GM19452 (cell line): Measurements from ENCODE around the gene HNRNPC.
"Not testable (repeated sequence)": the region's sequence is repeated elsewhere in the genome, so short reads cannot be mapped to it uniquely, and the experiment has no call there.

Experiments used
- ATAC-seq: cut with Tn5 transposase; IDR thresholded peaks from one replicate; pipeline ENCODE4 v1.9.1; 2021; ENCODE audit not compliant: unreplicated experiment

Gene HNRNPC

GRCh38 chr14:21269252-21270046 is at the start of gene HNRNPC:
Gene HNRNPC (minus strand): TSS chr14:21269442. CDS start chr14:21234193, 35,249 bp downstream.
- ATAC-seq = peak; percentile 92

DNA sequence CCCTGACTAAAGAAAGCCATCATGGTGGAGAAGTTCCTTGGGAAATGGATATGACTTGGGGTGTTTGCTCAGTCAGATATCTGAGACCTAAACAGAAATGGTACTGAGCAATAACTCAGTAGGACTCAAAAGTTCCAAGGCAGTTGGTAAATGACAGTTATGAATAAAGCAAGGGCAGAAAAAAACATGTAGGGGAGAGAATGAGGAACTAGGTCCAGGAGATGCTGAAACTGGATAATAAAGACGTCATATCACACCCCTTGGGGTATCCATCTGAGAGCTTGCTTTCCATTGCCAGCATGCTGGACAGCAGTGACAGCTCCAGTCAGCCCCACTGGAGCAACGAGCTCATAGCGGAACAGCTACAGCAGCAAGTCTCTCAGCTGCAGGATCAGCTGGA is 48.2 kb upstream of the HNRNPC start:
- no peak for ATAC-seq

DNA sequence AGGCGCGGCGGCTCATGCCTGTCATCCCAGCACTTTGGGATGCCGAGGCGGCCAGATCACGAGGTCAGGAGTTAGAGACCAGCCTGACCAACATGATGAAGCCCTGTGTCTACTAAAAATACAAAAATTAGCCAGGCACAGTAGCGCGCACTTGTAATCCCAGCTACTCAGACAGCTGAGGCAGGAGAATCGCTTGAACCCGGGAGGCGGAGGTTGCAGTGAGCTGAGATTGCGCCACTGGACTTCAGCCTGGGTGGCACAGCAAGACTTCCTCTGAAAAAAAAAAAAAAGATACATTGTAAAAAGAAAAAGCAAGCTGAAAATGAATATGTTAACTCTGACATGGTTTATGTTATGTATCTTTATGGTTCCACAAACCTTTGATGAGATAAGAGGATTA is 44.3 kb upstream of the HNRNPC start:
- no peak for ATAC-seq

DNA sequence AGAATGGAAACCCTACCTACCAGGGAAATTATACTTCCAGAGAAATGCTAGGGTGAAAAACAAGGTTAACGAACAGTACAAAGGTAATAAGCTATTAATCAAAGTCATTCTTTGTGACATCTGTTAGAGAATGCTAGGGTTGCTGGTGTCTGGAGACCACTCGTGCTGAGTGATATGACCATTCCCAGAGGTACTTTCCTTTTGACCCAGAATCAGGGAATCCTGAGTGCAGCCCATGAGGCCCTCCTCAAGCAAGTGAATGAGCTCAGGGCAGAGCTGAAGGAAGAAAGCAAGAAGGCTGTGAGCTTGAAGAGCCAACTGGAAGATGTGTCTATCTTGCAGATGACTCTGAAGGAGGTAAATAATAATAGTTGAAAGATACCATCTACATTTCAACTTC is 42.4 kb upstream of the HNRNPC start:
- ATAC-seq = no peak

- ATAC-seq = no peak
Observed at GRCh38 chr14:21309956-21310355, 40.7 kb upstream of the HNRNPC start.

- ATAC-seq = no peak
Observed at GRCh38 chr14:21309238-21309636, 40.0 kb upstream of the HNRNPC start.

- peak; percentile 79 for ATAC-seq
Observed at GRCh38 chr14:21308479-21309237, 39.4 kb upstream of the HNRNPC start.

DNA sequence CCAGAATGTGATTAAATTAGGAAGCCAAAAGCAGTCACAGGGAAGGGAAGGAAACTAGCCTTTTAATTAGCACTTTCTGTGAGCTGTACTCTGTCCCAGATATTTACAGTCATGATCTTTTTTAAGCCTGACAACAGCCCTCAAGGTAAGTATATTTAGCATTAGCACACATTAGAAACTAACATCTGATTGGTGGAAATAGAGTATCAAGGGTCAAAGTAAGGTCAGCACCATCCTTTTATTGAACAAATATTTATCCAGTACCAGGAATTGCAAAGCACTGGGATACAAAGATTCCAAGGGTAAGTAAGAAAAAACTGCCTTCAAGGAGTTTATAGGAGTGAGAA is 38.9 kb upstream of the HNRNPC start:
- ATAC-seq = peak; percentile 22

- no peak for ATAC-seq
Observed at GRCh38 chr14:21307637-21308036, 38.4 kb upstream of the HNRNPC start.

DNA sequence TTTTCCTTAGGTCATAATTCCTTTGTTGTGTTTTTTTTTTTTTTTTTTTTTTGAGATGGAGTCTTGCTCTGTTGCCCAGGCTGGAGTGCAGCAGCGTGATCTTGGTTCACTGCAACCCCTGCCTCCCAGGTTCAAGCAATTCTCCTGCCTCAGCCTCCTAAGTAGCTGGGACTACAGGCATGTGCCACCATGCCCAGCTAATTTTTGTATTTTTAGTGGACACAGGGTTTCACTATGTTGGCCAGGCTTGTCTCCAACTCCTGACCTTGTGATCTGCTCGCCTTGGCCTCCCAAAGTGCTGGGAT is 33.5 kb upstream of the HNRNPC start:
- not testable (repeated sequence) for ATAC-seq

DNA sequence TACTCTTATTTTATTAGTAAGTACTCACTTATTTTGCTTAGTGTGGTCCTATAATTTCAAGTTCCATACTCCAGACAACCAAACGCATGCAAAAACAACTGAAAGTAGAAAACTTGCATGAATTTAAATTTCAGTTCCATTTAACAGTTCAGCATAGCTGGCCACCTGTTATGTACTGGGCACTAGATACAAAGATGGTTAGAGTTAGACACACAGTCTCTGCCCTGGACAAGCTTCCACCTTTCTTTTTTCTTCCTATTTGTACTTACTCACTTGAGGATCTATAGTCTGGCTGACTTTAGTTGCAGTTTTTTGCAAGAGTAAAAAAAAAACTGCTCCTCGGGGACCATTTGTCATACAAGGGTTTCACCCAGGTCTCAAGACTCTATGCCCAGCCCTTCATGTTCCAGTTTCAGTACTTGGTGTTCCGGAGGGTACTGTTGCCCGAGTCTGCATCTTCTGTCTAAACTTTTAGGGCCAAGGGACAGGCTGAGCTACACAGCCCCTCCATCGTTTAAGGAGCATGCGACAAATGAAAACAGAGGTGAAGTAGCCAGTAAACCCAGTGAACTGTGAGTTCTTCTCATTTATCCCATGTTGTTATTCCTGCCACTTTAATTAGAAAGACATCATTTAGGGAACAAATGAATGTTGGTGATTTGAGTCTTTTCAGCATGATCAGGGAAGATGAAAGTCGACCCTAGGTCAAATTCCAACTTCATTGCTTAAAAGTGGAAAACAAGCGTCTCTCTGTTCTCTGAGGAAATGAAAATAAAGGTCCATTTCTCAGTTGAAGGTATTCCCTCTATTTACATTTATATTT is 33.0 kb upstream of the HNRNPC start:
- no peak for ATAC-seq

DNA sequence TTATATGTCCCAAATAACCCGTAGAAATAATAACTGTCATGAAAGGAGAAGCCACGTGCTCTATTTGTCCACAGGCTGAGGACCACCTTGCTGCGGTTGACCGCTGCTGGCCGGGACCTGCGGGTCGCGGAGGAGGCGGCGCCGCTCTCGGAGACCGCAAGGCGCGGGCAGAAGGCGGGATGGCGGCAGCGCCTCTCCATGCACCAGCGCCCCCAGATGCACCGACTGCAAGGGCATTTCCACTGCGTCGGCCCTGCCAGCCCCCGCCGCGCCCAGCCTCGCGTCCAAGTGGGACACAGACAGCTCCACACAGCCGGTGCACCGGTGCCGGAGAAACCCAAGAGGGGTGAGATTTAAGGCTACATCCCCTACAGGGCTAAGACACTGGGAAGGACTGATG is 31.6 kb upstream of the HNRNPC start:
- ATAC-seq = no peak

- no peak for ATAC-seq
Observed at GRCh38 chr14:21299562-21300130, 30.4 kb upstream of the HNRNPC start.

- ATAC-seq = no peak
Observed at GRCh38 chr14:21298358-21298757, 29.1 kb upstream of the HNRNPC start.

DNA sequence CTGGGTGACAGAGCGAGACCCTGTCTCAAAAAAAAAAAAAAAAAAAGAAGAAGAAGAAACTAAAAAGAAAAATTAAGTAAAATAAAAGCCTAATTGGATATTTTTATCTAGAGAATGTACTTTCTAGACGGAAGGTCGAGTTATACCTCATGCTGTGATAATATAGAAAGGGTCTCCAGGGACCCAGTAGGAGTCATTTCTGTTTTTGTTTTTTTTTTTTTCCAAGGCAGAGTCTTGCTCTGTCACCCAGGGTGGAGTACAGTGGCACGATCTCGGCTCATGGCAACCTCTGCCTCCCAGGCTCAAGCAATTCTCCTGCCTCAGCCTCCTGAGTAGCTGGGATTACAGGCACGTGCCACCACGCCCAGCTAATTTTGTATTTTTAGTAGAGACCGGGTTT is 24.8 kb upstream of the HNRNPC start:
- ATAC-seq = not testable (repeated sequence)

DNA sequence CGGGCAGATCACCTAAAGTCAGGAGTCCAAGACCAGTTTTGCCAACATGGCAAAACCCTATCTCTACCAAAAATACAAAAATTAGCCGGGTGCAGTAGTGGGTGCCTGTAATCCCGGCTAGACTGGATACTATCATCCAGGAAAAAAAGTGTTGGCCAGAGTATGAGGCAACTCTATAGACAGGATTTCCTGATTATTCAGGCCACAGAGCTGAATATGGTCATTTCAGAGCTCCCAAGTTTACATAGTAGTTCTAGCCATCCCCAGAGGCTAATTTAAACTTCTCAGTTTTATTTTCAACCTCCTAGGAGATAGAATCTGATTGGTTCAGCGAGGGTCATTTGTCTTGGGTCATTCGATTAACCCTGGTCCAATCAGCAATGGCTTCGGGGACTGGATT is 17.9 kb upstream of the HNRNPC start:
- ATAC-seq = no peak

GRCh38 chr14:21286516-21286915 is 17.3 kb upstream of the HNRNPC start:
- ATAC-seq = not testable (repeated sequence)

DNA sequence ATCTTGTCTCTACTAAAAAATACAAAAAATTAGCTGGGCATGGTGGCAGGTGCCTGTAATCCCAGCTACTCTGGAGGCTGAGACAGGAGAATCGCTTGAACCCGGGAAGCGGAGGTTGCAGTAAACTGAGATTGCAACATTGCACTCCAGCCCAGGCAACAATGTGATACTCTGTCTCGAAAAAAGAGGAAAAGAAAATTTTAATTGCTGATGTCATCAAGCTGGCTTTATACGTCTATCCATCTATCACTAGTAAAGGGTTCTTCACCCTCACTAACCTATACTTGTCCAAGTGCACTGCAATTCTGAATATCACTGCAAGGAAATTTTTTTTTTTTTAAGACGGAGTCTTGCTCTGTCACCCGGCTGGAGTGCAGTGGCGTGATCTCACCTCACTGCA is 12.7 kb upstream of the HNRNPC start:
- ATAC-seq = not testable (repeated sequence)

- ATAC-seq = no peak
Observed at GRCh38 chr14:21279783-21280182, 10.5 kb upstream of the HNRNPC start, which contains the start of gene RPGRIP1. Gene RPGRIP1 (plus strand): TSS chr14:21280083. CDS start chr14:21287977, 7,894 bp downstream.

DNA sequence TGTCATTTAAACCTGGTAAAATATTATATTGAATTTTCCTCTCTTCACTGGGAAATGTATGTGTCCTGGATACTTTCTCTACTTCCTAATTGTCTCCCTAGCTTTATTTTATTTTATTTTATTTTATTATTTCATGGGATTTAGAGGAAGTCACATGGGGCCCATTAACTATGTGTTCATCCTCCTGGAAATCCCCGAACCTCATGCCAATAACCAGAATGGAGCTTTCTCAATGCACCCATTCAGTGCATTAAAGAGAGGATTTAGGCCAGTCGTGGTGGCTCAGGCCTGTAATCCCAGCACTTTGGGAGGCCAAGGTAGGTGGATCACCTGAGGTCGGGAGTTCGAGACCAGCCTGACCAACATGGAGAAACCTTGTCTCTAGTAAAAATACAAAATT is 9.4 kb upstream of the HNRNPC start:
- ATAC-seq = no peak

GRCh38 chr14:21275261-21275858 is 6.1 kb upstream of the HNRNPC start:
- no peak for ATAC-seq
